PC-9 (cell line): ENCODE results near the gene OR6V1.

Experiments used
- EZH2 ChIP-seq: fragments of 200-600 bp; sonication (generic); IDR thresholded peaks from 2 replicates; pipeline ENCODE4 v1.8.0; 2017; ENCODE audit warnings: antibody characterized with exemption, low read depth
- TF ChIP-seq, protein P1 (sequence below): fragments of 200-600 bp; sonication (generic); conservative IDR thresholded peaks from 2 replicates; pipeline ENCODE4 v1.6.1; 2017; ENCODE audit warnings: mixed run types, antibody characterized with exemption, mild to moderate bottlenecking, moderate library complexity

DNA sequence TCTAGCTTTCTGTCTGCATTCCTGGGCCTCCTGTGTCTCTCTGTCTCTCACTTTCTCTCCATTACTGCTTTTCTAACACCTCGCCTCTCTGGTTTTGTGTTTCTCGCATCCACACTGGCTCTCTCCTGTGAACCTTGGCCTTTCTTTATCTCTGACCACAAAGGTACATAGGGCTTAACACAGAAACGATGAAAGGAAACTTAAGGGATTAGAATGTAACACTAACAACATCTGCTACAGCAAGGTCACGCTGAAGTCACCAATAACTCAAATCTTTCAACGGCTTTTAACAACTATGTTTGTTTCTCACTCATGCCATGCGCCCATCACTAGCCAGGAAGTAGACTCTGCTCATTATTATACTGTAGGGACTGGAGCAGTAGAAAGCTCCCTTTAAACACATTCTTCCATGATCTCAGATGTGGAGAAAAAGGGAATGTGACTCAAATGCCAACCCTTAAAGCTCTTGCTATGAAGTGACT lies 9.3 kb upstream of the OR6V1 start:
- TF ChIP-seq, protein P1, sequence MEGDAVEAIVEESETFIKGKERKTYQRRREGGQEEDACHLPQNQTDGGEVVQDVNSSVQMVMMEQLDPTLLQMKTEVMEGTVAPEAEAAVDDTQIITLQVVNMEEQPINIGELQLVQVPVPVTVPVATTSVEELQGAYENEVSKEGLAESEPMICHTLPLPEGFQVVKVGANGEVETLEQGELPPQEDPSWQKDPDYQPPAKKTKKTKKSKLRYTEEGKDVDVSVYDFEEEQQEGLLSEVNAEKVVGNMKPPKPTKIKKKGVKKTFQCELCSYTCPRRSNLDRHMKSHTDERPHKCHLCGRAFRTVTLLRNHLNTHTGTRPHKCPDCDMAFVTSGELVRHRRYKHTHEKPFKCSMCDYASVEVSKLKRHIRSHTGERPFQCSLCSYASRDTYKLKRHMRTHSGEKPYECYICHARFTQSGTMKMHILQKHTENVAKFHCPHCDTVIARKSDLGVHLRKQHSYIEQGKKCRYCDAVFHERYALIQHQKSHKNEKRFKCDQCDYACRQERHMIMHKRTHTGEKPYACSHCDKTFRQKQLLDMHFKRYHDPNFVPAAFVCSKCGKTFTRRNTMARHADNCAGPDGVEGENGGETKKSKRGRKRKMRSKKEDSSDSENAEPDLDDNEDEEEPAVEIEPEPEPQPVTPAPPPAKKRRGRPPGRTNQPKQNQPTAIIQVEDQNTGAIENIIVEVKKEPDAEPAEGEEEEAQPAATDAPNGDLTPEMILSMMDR, result no peak
- TF ChIP-seq EZH2, result no peak
